Kidney (tissue), 14 donors: ENCODE data around the gene STIM1. TPM values are rescaled to one million over a fixed set of nuclear protein-coding genes. Genes with fewer than 3 reads are reported as not detected.

Experiments used
- DNase-seq, 5 donors: peaks; one replicate each; pipeline ENCODE4 v3.0.0-alpha.2; 2013 to 2020
- FAIRE-seq: peaks from 2 replicates; lab custom pipeline; 2012; peaks lifted over from hg19 to GRCh38; lab: Jason Lieb, UNC
- H3K27ac ChIP-seq, 2 donors: one replicate each; pipeline ENCODE4 v1.7.0; 2013; ENCODE audit warnings: low read depth in 2 of 2, low read length in 2 of 2, inconsistent platforms in 1 of 2
- H3K27me3 ChIP-seq: one replicate; pipeline ENCODE4 v1.7.1; 2013; ENCODE audit warnings: low read length, inconsistent platforms; ENCODE audit not compliant: control insufficient read depth, insufficient read depth
- H3K36me3 ChIP-seq, 3 donors: one replicate each; pipeline versions ENCODE4 v1.7.0 to v1.7.1; 2013; ENCODE audit warnings: low read length in 3 of 3, control low read depth in 1 of 3, inconsistent platforms in 1 of 3; ENCODE audit not compliant: insufficient read depth in 3 of 3, control insufficient read depth in 2 of 3
- H3K4me1 ChIP-seq, 3 donors: one replicate each; pipeline versions ENCODE4 v1.7.0 to v1.7.1; 2013; ENCODE audit warnings: low read length in 3 of 3, inconsistent platforms in 1 of 3, low read depth in 1 of 3; ENCODE audit not compliant: control insufficient read depth in 2 of 3, insufficient read depth in 2 of 3
- H3K4me3 ChIP-seq, 3 donors: one replicate each; pipeline versions ENCODE4 v1.7.0 to v1.8.1; 2013; ENCODE audit warnings: low read length in 3 of 3, control low read depth in 1 of 3, inconsistent platforms in 1 of 3
- H3K9ac ChIP-seq, 3 donors: one replicate each; pipeline versions ENCODE4 v1.7.0 to v1.7.1; 2013; ENCODE audit warnings: low read length in 3 of 3, control low read depth in 1 of 3, inconsistent platforms in 1 of 3
- H3K9me3 ChIP-seq, 3 donors: one replicate each; pipeline versions ENCODE4 v1.7.0 to v1.7.1; 2013; ENCODE audit warnings: low read length in 3 of 3, control low read depth in 1 of 3, inconsistent platforms in 1 of 3; ENCODE audit not compliant: control insufficient read depth in 2 of 3, insufficient read depth in 1 of 3
- CTCF ChIP-seq: IDR thresholded peaks from 3 replicates; pipeline ENCODE4 v1.5.1; 2012; ENCODE audit warnings: mild to moderate bottlenecking, moderate library complexity, borderline replicate concordance; ENCODE audit not compliant: insufficient read depth; ENCODE audit errors: extremely low read depth
- intact Hi-C: fragments of 100-400 bp; cut with DNase I; formaldehyde crosslinking; loops from one replicate; pipeline ENCODE4 v1.11.1; 2022
- polyA plus RNA-seq: library from polyadenylated mRNA; stranded (reverse); fragments of 350-450 nt; fragmentation: Illumina TruSeq; extraction: RNeasy Lipid Tissue Mini Kit (QIAGEN cat#74804); gene quantifications from one replicate; pipeline ENCODE4 v1.2.3, GENCODE V29; 2014; ENCODE audit warnings: low read depth, low replicate concordance; ENCODE audit not compliant: insufficient read depth
- total RNA-seq: library from RNA; stranded (reverse); fragmentation: NEBNext Ultra II Directional; extraction: Animal tissue kit (Norgen Biotek cat#: 25700); gene quantifications from one replicate; pipeline ENCODE4 v1.2.1, GENCODE V29; 2021
- donor health status: control.
- donor health status: control.
- donor health status: control.
- donor health status: control.
- donor health status: control.
- donor health status: DM: yes; HTN: yes; CAD: no.
- donor health status: Normal renal cell carcinoma (clear cell type).

Gene STIM1
- total and polyA plus RNA-seq, 2 donors from 2014 or later = 15.7 to 68.0 TPM

GRCh38 chr11:3920148-3920852 lies 64.8 kb downstream of the STIM1 start:
- FAIRE-seq = no peak
- no peak for TF ChIP-seq CTCF
- no peak overlapping the region for H3K27ac ChIP-seq

GRCh38 chr11:3922056-3922455 lies 66.6 kb downstream of the STIM1 start:
- Histone ChIP-seq H3K4me3 (no peak overlapping the region), H3K27ac (no peak overlapping the region), H3K4me1 (peaks cover 0 to 2% (median 0%) of the 10 kb centered on the region in 3 donors), H3K9ac (no peak overlapping the region), H3K9me3 (no peaks in the 10 kb centered on the region), H3K27me3 (no peaks in the 10 kb centered on the region), H3K36me3 (no peaks in the 10 kb centered on the region)
- intact Hi-C loops = no loop called here
- no peak for TF ChIP-seq CTCF
- DNase-seq (no peak), FAIRE-seq (no peak)

More at GRCh38 chr11:3920148-3920852, 64.8 kb downstream of the STIM1 start:
- H3K9ac ChIP-seq = no peak overlapping the region
- DNase-seq = no peak
- H3K4me1 ChIP-seq = no peaks in the 10 kb centered on the region
- intact Hi-C loops = no loop called here
- no peaks in the 10 kb centered on the region for H3K36me3 ChIP-seq
- H3K4me3 ChIP-seq = no peak overlapping the region
- H3K9me3 ChIP-seq = no peaks in the 10 kb centered on the region
- no peaks in the 10 kb centered on the region for H3K27me3 ChIP-seq

GRCh38 chr11:3925513-3925912 lies 70.0 kb downstream of the STIM1 start:
- FAIRE-seq = no peak
- H3K27ac ChIP-seq = no peak overlapping the region
- H3K9me3 ChIP-seq = no peaks in the 10 kb centered on the region
- no peaks in the 10 kb centered on the region for H3K27me3 ChIP-seq
- H3K4me1 ChIP-seq = peaks cover 0 to 14% (median 9%) of the 10 kb centered on the region in 3 donors
- H3K4me3 ChIP-seq = no peak overlapping the region
- H3K9ac ChIP-seq = no peak overlapping the region
- intact Hi-C loops = no loop called here
- TF ChIP-seq CTCF = no peak
- no peak for DNase-seq
- no peaks in the 10 kb centered on the region for H3K36me3 ChIP-seq
